HL-60 (cell line): ENCODE measurements around the gene CDS2.

ENCODE experiments used
- POLR2AphosphoS5 ChIP-seq: IDR thresholded peaks from 2 replicates; pipeline ENCODE4 v1.6.1; 2012; ENCODE audit warnings: low read depth
- TF ChIP-seq, protein P1 (sequence below): IDR thresholded peaks from one replicate; pipeline ENCODE4 v1.5.1; 2011; ENCODE audit warnings: low read length, control low read depth, inconsistent platforms; ENCODE audit not compliant: insufficient read depth

DNA sequence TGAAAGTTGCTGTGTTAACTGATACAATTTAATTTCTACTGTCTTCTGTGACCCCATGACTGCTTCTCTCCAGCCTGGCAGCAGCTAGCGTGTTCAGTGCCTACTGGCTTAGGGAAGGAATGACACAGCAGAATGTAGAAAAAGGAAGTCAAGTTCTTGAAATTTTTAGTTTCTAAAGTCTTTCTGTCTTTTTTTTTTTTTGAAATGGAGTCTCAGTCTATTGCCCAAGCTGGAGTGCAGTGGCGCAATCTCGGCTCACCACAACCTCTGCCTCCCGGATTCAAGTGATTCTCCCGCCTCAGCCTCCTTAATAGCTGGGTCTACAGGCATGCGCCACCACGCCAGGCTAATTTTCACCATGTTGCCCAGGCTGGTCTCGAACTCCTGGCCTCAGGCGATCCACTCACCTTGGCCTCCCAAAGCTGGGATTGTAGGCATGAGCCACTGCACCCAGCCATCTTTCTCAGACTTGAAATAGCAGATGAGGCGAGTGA is 46.4 kb upstream of the CDS2 start:
- TF ChIP-seq, protein P1, sequence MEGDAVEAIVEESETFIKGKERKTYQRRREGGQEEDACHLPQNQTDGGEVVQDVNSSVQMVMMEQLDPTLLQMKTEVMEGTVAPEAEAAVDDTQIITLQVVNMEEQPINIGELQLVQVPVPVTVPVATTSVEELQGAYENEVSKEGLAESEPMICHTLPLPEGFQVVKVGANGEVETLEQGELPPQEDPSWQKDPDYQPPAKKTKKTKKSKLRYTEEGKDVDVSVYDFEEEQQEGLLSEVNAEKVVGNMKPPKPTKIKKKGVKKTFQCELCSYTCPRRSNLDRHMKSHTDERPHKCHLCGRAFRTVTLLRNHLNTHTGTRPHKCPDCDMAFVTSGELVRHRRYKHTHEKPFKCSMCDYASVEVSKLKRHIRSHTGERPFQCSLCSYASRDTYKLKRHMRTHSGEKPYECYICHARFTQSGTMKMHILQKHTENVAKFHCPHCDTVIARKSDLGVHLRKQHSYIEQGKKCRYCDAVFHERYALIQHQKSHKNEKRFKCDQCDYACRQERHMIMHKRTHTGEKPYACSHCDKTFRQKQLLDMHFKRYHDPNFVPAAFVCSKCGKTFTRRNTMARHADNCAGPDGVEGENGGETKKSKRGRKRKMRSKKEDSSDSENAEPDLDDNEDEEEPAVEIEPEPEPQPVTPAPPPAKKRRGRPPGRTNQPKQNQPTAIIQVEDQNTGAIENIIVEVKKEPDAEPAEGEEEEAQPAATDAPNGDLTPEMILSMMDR = no peak
- TF ChIP-seq POLR2AphosphoS5 = peak; percentile 64; the same call in 1 of the 2 replicates
